HepG2 (cell line): ENCODE data around the gene SLC43A3. TPM values are rescaled to one million over a fixed set of nuclear protein-coding genes. Genes with fewer than 3 reads are reported as not detected.

Source experiments
- ARID4A ChIP-seq: sonication (generic); formaldehyde crosslinking; IDR thresholded peaks from 2 replicates; pipeline ENCODE4 v1.5.0; 2020; ENCODE audit warnings: mild to moderate bottlenecking, missing genetic modification reagents, borderline replicate concordance
- HOXA5 ChIP-seq: sonication (generic); formaldehyde crosslinking; IDR thresholded peaks from 2 replicates; pipeline ENCODE4 v1.4.0; 2020; ENCODE audit warnings: missing genetic modification reagents
- KLF12 ChIP-seq: sonication (generic); formaldehyde crosslinking; IDR thresholded peaks from 2 replicates; pipeline ENCODE4 v1.4.0; 2020; ENCODE audit warnings: missing genetic modification reagents, borderline replicate concordance
- NCOA5 ChIP-seq: sonication (generic); formaldehyde crosslinking; IDR thresholded peaks from 2 replicates; pipeline ENCODE4 v1.4.0; 2020; ENCODE audit warnings: missing genetic modification reagents
- NFKB2 ChIP-seq: sonication (generic); formaldehyde crosslinking; IDR thresholded peaks from 2 replicates; pipeline ENCODE4 v1.4.0; 2020; ENCODE audit warnings: missing genetic modification reagents, borderline replicate concordance
- RAD21 ChIP-seq: fragments of 450-650 bp; formaldehyde crosslinking; IDR thresholded peaks from 2 replicates; pipeline ENCODE4 v1.5.0; 2020; ENCODE audit warnings: mild to moderate bottlenecking
- SRY ChIP-seq: sonication (generic); formaldehyde crosslinking; IDR thresholded peaks from 2 replicates; pipeline ENCODE4 v1.8.0; 2022; ENCODE audit warnings: mild to moderate bottlenecking, missing genetic modification reagents
- TBX3 ChIP-seq: fragments of 450-650 bp; IDR thresholded peaks from 2 replicates; pipeline ENCODE4 v1.6.1; 2017; ENCODE audit warnings: antibody characterized with exemption, mild to moderate bottlenecking, inconsistent platforms, borderline replicate concordance
- THAP8 ChIP-seq: sonication (generic); formaldehyde crosslinking; IDR thresholded peaks from 2 replicates; pipeline ENCODE4 v1.5.1; 2020; ENCODE audit warnings: missing genetic modification reagents, mild to moderate bottlenecking, borderline replicate concordance
- ZBTB38 ChIP-seq: sonication (generic); formaldehyde crosslinking; IDR thresholded peaks from 2 replicates; pipeline ENCODE4 v1.5.1; 2020; ENCODE audit warnings: mild to moderate bottlenecking, missing genetic modification reagents
- ZFX ChIP-seq: sonication (generic); formaldehyde crosslinking; IDR thresholded peaks from 2 replicates; pipeline ENCODE4 v1.4.0; 2020; ENCODE audit warnings: mild to moderate bottlenecking, low read depth, missing genetic modification reagents, moderate library complexity
- ZMYM4 ChIP-seq: sonication (generic); formaldehyde crosslinking; IDR thresholded peaks from 2 replicates; pipeline ENCODE4 v1.8.1; 2023; ENCODE audit warnings: mild to moderate bottlenecking, missing genetic modification reagents
- ZNF224 ChIP-seq: sonication (generic); formaldehyde crosslinking; IDR thresholded peaks from 2 replicates; pipeline ENCODE4 v1.5.0; 2020; ENCODE audit warnings: mild to moderate bottlenecking, missing genetic modification reagents
- ZNF260 ChIP-seq: sonication (generic); formaldehyde crosslinking; IDR thresholded peaks from 2 replicates; pipeline ENCODE4 v1.4.0; 2020; ENCODE audit warnings: missing genetic modification reagents, low read depth, mild to moderate bottlenecking, borderline replicate concordance
- ZSCAN9 ChIP-seq: IDR thresholded peaks from 2 replicates; pipeline ENCODE4 v1.6.1; 2016; ENCODE audit warnings: borderline replicate concordance
- polyA plus RNA-seq, 8 experiments: library from polyadenylated mRNA; depleted of rRNA in 3 of 8; stranded (reverse) in 7 of 8; unstranded in 1 of 8; fragments of >200 nt; fragmentation: Illumina TruSeq in 4 of 8; extraction: Trizol in 4 of 8; gene quantifications; 2 replicates each; pipeline versions ENCODE4 v1.2.1 to v1.2.3, GENCODE V29; 2011 to 2016; ENCODE audit warnings: low read depth in 4 of 8, missing spikeins in 1 of 8, mixed read lengths in 1 of 8; ENCODE audit not compliant: insufficient read depth in 1 of 8
- total RNA-seq, 5 experiments: library from RNA; depleted of rRNA; stranded (reverse); fragments of >200 nt; fragmentation: Illumina TruSeq; extraction: Trizol; gene quantifications; 2 replicates each; pipeline ENCODE4 v1.2.3, GENCODE V29; 2016; ENCODE audit warnings: low read depth in 1 of 5
- TF ChIP-seq, protein P1 (sequence below): sonication (generic); formaldehyde crosslinking; IDR thresholded peaks from 2 replicates; pipeline ENCODE4 v1.5.1; 2020; ENCODE audit warnings: mild to moderate bottlenecking, missing genetic modification reagents, borderline replicate concordance
- TF ChIP-seq, protein P2 (sequence below): sonication (generic); formaldehyde crosslinking; IDR thresholded peaks from 2 replicates; pipeline ENCODE4 v1.9.0; 2021; ENCODE audit warnings: missing genetic modification reagents, mild to moderate bottlenecking, borderline replicate concordance

SLC43A3 gene
- total and polyA plus RNA-seq, 2 of the 13 experiments (the other 11 are each of a cell fraction or from before 2014, with no cell fraction given) = 2.6 TPM; not detected in 1

DNA sequence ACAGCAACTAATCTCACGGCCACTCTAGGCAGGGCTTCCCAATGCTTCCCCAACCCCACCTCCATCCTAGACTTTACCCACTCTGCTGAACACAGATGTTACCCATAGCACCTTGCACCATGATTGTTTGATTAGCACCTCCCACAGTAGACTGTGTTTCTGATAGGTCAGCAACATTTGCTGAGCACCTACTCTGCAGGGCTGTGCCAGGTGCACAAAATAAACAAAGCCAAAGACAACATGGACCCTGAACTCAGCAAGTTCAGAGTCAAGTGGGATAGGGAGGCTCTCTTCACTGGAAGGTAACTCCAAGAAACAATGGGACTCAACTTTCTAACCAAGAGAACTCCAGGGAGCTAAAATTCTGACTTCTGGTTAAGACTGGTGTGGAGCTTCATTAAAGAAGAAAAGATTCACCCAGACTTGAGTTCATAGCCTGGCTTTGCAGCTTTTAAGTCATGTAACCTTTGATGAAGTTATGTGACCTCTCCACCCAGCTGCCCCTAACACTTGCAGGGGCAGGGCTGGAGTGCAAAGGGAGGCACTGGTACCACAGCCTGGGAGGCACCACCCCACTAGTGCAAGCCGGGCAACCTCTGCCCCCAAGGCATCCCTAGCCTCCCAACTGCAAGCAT is 26.7 kb upstream of the SLC43A3 start (continued):
- TF ChIP-seq ZBTB38 (CRISPR knock-in tag) (peak; percentile 52; the same call in 1 of the 2 replicates), HOXA5 (CRISPR knock-in tag) (no peak), ZSCAN9 (CRISPR knock-in tag) (peak; percentile 71; the same call in 1 of the 2 replicates), ZNF224 (CRISPR knock-in tag) (no peak), TBX3 (peak; percentile 97), NFKB2 (CRISPR knock-in tag) (no peak), THAP8 (CRISPR knock-in tag) (no peak), KLF12 (CRISPR knock-in tag) (no peak), ARID4A (CRISPR knock-in tag) (peak; percentile 66; the same call in 1 of the 2 replicates), ZFX (peak; percentile 21; the same call in 1 of the 2 replicates), SRY (CRISPR knock-in tag) (no peak), ZMYM4 (CRISPR knock-in tag) (peak; percentile 96), ZNF260 (CRISPR knock-in tag) (no peak), RAD21 (CRISPR knock-in tag) (peak; percentile 35; the same call in 1 of the 2 replicates), NCOA5 (CRISPR knock-in tag) (no peak)
- TF ChIP-seq, protein P1, sequence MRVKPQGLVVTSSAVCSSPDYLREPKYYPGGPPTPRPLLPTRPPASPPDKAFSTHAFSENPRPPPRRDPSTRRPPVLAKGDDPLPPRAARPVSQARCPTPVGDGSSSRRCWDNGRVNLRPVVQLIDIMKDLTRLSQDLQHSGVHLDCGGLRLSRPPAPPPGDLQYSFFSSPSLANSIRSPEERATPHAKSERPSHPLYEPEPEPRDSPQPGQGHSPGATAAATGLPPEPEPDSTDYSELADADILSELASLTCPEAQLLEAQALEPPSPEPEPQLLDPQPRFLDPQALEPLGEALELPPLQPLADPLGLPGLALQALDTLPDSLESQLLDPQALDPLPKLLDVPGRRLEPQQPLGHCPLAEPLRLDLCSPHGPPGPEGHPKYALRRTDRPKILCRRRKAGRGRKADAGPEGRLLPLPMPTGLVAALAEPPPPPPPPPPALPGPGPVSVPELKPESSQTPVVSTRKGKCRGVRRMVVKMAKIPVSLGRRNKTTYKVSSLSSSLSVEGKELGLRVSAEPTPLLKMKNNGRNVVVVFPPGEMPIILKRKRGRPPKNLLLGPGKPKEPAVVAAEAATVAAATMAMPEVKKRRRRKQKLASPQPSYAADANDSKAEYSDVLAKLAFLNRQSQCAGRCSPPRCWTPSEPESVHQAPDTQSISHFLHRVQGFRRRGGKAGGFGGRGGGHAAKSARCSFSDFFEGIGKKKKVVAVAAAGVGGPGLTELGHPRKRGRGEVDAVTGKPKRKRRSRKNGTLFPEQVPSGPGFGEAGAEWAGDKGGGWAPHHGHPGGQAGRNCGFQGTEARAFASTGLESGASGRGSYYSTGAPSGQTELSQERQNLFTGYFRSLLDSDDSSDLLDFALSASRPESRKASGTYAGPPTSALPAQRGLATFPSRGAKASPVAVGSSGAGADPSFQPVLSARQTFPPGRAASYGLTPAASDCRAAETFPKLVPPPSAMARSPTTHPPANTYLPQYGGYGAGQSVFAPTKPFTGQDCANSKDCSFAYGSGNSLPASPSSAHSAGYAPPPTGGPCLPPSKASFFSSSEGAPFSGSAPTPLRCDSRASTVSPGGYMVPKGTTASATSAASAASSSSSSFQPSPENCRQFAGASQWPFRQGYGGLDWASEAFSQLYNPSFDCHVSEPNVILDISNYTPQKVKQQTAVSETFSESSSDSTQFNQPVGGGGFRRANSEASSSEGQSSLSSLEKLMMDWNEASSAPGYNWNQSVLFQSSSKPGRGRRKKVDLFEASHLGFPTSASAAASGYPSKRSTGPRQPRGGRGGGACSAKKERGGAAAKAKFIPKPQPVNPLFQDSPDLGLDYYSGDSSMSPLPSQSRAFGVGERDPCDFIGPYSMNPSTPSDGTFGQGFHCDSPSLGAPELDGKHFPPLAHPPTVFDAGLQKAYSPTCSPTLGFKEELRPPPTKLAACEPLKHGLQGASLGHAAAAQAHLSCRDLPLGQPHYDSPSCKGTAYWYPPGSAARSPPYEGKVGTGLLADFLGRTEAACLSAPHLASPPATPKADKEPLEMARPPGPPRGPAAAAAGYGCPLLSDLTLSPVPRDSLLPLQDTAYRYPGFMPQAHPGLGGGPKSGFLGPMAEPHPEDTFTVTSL (CRISPR knock-in tag) = peak; percentile 88; the same call in 1 of the 2 replicates
- TF ChIP-seq, protein P2, sequence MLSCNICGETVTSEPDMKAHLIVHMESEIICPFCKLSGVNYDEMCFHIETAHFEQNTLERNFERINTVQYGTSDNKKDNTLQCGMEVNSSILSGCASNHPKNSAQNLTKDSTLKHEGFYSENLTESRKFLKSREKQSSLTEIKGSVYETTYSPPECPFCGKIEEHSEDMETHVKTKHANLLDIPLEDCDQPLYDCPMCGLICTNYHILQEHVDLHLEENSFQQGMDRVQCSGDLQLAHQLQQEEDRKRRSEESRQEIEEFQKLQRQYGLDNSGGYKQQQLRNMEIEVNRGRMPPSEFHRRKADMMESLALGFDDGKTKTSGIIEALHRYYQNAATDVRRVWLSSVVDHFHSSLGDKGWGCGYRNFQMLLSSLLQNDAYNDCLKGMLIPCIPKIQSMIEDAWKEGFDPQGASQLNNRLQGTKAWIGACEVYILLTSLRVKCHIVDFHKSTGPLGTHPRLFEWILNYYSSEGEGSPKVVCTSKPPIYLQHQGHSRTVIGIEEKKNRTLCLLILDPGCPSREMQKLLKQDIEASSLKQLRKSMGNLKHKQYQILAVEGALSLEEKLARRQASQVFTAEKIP (CRISPR knock-in tag) = no peak
